GM21825 (cell line): ENCODE measurements around the gene PCP4.

Experiments used
- ATAC-seq: cut with Tn5 transposase; IDR thresholded peaks from one replicate; pipeline ENCODE4 v1.9.1; 2021; ENCODE audit warnings: mild to moderate bottlenecking, moderate library complexity; ENCODE audit not compliant: unreplicated experiment

Gene PCP4

GRCh38 chr21:39915881-39916280 is 48.6 kb downstream of the PCP4 start:
- no peak for ATAC-seq

GRCh38 chr21:39918558-39918957 is 51.3 kb downstream of the PCP4 start:
- no peak for ATAC-seq

- ATAC-seq = no peak
These were observed 56.2 kb downstream of the PCP4 start for GRCh38 chr21:39923476-39923875.

- ATAC-seq = no peak
These were observed 57.5 kb downstream of the PCP4 start for GRCh38 chr21:39924577-39925308.

- ATAC-seq = no peak
These were observed 60.2 kb downstream of the PCP4 start for GRCh38 chr21:39927304-39927886.

- ATAC-seq = no peak
These were observed 65.1 kb downstream of the PCP4 start for GRCh38 chr21:39932335-39932734.

GRCh38 chr21:39934895-39935294 is 67.7 kb downstream of the PCP4 start:
- ATAC-seq = no peak

GRCh38 chr21:39935716-39936115 is 68.5 kb downstream of the PCP4 start:
- ATAC-seq = no peak

- ATAC-seq = no peak
These were observed 70.9 kb downstream of the PCP4 start for GRCh38 chr21:39938086-39938625.

GRCh38 chr21:39946199-39946598 is 79.0 kb downstream of the PCP4 start:
- ATAC-seq = no peak

- ATAC-seq = no peak
These were observed 79.8 kb downstream of the PCP4 start for GRCh38 chr21:39947031-39947430.

GRCh38 chr21:39951183-39952101 is 84.2 kb downstream of the PCP4 start:
- no peak for ATAC-seq

- ATAC-seq = no peak
These were observed 85.0 kb downstream of the PCP4 start for GRCh38 chr21:39952265-39952664.

- ATAC-seq = no peak
These were observed 87.3 kb downstream of the PCP4 start for GRCh38 chr21:39954570-39954969.

GRCh38 chr21:39955326-39955725 is 88.1 kb downstream of the PCP4 start:
- no peak for ATAC-seq

GRCh38 chr21:39956586-39956985 is 89.3 kb downstream of the PCP4 start:
- ATAC-seq = no peak

GRCh38 chr21:39958731-39959130 is 91.5 kb downstream of the PCP4 start:
- no peak for ATAC-seq

- no peak for ATAC-seq
These were observed 94.0 kb downstream of the PCP4 start for GRCh38 chr21:39961251-39961650.

GRCh38 chr21:39965026-39965425 is 97.8 kb downstream of the PCP4 start:
- no peak for ATAC-seq

GRCh38 chr21:39966786-39967185 is 99.5 kb downstream of the PCP4 start:
- ATAC-seq = no peak

- no peak for ATAC-seq
These were observed 100.8 kb downstream of the PCP4 start for GRCh38 chr21:39968010-39968409.
